HG02623 (cell line): ENCODE results near the gene C5orf52.
"Not testable (repeated sequence)": the region's sequence is repeated elsewhere in the genome, so short reads cannot be mapped to it uniquely, and the experiment has no call there.

Experiments
- ATAC-seq: cut with Tn5 transposase; IDR thresholded peaks from one replicate; pipeline ENCODE4 v1.9.1; 2021; ENCODE audit warnings: moderate library complexity; ENCODE audit not compliant: unreplicated experiment

The C5orf52 gene

DNA sequence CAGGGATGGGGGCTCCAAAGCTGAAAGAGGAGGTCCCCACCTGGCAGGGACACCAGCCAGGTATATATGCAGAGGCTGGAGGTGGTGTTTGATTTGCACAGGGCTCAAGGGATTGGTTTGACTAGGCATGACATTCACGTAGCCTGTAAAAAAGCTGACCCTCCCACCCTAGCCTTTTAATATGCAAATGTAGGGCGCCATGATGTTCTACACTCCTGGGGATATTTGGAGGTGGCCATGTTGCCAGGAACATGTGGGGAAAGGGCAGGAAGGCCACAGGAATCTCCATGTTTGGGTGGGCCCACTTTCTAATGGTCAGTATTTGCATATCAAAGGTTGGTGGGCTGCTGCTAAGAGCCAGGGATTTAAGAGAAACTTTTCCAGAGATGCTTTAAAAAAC lies 47.9 kb downstream of the C5orf52 start:
- ATAC-seq = no peak

DNA sequence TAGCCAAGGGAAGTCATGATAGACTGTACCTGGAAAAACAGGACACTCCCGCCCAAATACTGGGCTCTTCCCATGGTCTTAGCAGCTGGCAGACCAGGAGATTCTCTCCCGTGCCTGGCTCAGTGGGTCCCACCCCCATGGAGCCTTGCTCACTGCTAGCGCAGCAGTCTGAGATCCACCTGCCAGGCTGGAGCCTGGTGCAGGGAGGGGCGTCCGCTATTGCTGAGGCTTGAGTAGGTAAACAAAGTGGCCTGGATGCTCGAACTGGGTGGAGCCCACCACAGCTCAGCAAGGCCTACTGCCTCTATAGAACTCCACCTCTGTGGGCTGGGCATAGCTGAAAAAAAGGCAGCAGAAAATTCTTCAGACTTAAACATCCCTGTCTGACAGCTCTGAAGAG lies 49.8 kb downstream of the C5orf52 start:
- ATAC-seq = no peak

DNA sequence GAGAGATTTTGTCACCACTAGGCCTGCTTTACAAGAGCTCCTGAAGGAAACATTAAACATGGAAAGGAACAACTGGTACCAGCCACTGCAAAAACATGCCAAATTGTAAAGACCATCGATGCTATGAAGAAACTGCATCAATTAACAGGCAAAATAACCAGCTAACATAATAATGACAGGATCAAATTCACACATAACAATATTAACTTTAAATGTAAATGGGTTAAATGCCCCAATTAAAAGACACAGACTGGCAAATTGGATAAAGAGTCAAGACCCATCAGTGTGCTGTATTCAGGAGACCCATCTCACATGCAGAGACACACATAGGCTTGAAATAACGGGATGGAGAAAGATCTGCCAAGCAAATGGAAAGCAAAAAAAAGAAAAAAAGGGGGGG lies 51.6 kb downstream of the C5orf52 start:
- ATAC-seq = not testable (repeated sequence)

DNA sequence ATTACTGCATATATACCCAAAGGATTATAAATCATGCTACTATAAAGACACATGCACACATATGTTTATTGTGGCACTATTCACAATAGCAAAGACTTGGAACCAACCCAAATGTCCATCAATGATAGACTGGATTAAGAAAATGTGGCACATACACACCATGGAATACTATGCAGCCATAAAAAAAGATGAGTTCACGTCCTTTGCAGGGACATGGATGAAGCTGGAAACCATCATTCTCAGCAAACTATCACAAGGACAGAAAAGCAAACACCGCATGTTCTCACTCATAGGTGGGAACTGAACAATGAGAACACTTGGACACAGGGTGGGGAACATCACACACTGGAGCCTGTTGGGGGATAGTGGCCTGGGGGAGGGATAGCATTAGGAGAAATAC lies 55.3 kb downstream of the C5orf52 start:
- ATAC-seq = not testable (repeated sequence)

DNA sequence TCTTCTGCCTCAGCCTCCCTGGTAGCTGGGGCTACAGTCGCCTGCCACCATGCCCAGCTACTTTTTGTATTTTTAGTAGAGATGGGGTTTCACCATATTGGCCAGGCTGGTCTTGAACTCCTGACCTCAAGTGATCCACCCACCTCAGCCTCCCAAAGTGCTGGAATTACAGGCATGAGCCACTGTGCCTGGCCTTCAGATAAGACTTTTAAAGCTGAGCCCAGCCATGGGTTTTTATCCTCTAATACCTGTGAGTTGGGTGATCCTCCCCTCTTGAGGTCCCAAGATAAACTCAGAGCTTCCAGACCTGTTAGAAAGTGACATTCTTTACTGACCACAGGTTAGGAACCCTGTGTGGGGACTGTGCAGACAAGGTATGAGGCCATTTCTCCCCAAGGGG lies 56.5 kb downstream of the C5orf52 start:
- ATAC-seq = not testable (repeated sequence)
